H1 (cell line): ENCODE measurements around the gene LRRC28. TPM values are rescaled to one million over a fixed set of nuclear protein-coding genes. Genes with fewer than 3 reads are reported as not detected.

Source experiments
- CTCF ChIP-seq, 3 experiments: IDR thresholded peaks; 1 replicate in 2 of 3; 2 replicates in 1 of 3; pipeline versions ENCODE4 v1.5.1 to v1.6.1; 2011; ENCODE audit warnings: low read length in 3 of 3, mild to moderate bottlenecking in 3 of 3, inconsistent platforms in 2 of 3, low read depth in 1 of 3, moderate library complexity in 1 of 3; ENCODE audit not compliant: insufficient read depth in 1 of 3; ENCODE audit errors: control extremely low read depth in 1 of 3
- SIX5 ChIP-seq: IDR thresholded peaks from 2 replicates; pipeline ENCODE4 v1.6.1; 2011; ENCODE audit warnings: mild to moderate bottlenecking, low read depth, low read length
- polyA plus RNA-seq, 7 experiments: library from polyadenylated mRNA; depleted of rRNA in 3 of 7; stranded (reverse) in 5 of 7; unstranded in 2 of 7; fragments of >200 nt in 5 of 7; fragments of 200-250 nt in 2 of 7; gene quantifications; 1 replicate in 5 of 7; 2 replicates in 1 of 7; 4 replicates in 1 of 7; pipeline versions ENCODE4 v1.2.1 to v1.2.3, GENCODE V29; 2011 to 2013; ENCODE audit warnings: missing spikeins in 2 of 7, mixed read lengths in 2 of 7
- total RNA-seq: library from RNA; stranded (reverse); fragmentation: NEBNext Ultra II Directional; extraction: Animal tissue kit (Norgen Biotek cat#: 25700); gene quantifications from 2 replicates; pipeline ENCODE4 v1.2.1, GENCODE V29; 2021

The LRRC28 gene
- total and polyA plus RNA-seq, 2 of the 8 experiments (the other 6 are each of a cell fraction or from before 2014, with no cell fraction given), result 20.2 to 23.3 TPM

GRCh38 chr15:99429681-99430081 lies 178.4 kb downstream of the LRRC28 start (continued):
- TF ChIP-seq SIX5 (no peak), CTCF (IDR thresholded peaks at IDR 0.05; ENCODE audit: control extremely low read depth in 1 of 3, insufficient read depth in 1 of 3, low read depth in 1 of 3, low read length in 3 of 3) (no peak)
